ENCODE measurements around the gene MPZL1.

The MPZL1 gene

DNA sequence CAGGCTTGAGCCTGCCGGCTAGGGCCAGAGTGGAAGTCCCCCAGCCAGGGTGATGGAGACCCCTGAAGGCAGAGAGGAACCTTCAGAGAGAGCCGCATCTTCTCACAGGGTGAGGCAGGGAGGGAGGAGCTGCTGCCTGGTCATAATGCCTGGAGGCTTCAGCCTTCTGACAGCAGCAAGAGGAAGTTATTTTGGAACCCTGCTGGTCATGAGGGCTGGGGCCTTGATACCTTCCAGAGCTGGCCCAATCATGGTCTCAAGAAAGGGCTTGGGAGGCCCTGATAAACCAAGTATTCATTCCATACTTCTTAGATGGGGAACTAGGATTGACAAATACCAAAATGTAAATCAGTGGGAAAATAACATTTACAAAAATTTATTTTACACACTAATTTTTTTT is 26.6 kb upstream of the MPZL1 start:
- TF ChIP-seq, protein P1, sequence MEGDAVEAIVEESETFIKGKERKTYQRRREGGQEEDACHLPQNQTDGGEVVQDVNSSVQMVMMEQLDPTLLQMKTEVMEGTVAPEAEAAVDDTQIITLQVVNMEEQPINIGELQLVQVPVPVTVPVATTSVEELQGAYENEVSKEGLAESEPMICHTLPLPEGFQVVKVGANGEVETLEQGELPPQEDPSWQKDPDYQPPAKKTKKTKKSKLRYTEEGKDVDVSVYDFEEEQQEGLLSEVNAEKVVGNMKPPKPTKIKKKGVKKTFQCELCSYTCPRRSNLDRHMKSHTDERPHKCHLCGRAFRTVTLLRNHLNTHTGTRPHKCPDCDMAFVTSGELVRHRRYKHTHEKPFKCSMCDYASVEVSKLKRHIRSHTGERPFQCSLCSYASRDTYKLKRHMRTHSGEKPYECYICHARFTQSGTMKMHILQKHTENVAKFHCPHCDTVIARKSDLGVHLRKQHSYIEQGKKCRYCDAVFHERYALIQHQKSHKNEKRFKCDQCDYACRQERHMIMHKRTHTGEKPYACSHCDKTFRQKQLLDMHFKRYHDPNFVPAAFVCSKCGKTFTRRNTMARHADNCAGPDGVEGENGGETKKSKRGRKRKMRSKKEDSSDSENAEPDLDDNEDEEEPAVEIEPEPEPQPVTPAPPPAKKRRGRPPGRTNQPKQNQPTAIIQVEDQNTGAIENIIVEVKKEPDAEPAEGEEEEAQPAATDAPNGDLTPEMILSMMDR (IDR thresholded peaks at IDR 0.05; ENCODE audit: insufficient read depth, low read length, poor library complexity, severe bottlenecking) = no peak
- Histone ChIP-seq H3K4me3 (replicated peaks; ENCODE audit: low read depth, low read length) (no peak overlapping the region), H3K36me3 (ENCODE audit: control insufficient read depth, insufficient read depth, low read length) (peaks cover 46% of the 10 kb centered on the region), H3K27me3 (replicated peaks; ENCODE audit: control insufficient read depth, insufficient read depth, low read length) (no peaks in the 10 kb centered on the region)
- DNase-seq (ENCODE audit: extremely low read depth, insufficient read length) = no peak

DNA sequence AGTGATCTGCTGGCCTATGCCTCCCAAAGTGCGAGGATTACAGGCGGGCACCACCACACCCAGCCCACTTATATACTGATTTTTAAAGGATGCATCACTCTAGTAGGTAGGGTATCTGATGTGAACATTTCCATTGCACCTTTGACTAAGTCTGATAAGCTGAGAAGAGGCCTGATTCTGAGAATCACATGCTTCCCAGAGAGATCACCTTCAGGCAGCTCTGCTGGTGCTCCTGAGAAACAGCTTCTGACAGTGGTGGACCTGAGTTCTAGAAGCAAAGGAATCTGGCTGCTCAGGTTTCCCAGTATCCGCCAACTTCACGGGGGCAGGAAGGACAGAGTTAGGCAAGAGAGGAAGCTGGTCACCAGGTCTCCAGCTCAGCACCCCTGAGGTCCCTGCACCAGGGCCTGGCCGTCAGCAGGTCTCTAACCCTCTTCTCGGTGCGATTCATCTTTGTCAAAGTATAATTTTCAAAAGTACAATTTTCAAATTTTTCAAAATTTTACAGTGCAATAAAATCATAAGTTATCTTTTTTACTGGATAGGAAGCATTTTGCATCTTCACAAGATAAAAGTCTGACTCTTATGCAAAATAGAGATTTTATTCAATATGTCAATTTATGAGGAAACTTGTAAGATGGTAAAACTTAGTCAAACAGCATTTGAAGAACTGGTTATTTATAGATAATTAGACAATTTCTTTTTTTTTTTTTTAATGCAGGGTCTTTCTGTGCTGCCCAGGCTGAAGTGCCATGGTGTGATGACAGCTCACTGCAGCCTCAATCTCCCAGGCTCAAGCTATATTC is 25.8 kb upstream of the MPZL1 start:
- peaks cover 46% of the 10 kb centered on the region for H3K36me3 ChIP-seq (ENCODE audit: control insufficient read depth, insufficient read depth, low read length)

DNA sequence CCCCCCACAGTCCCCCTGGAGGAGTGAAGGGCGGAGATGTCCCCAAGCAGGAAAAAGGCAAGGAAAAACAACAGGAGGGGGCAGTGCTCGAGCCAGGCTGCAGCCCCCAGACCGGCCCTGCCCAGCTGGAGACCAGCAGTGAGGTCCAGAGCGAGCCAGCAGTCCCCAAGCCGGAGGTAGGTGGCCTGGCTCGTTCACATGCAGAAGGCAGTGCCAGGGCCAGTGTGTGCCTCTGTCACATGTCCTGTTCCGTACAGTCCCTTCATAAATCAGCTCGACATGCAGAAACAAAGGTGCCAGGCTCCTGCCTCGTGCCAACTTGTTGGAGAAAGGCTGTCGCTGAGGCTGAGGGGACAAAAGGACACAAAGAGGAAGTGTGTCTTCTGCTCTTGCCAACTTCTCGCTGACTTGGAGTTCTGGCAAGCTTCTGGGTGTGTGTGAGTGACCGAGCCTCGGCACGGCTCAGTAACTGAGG is 24.1 kb upstream of the MPZL1 start:
- H3K27me3 ChIP-seq (replicated peaks; ENCODE audit: control insufficient read depth, insufficient read depth, low read length) = no peaks in the 10 kb centered on the region
- no peak overlapping the region for H3K4me3 ChIP-seq (replicated peaks; ENCODE audit: low read depth, low read length)
- peaks cover 46% of the 10 kb centered on the region for H3K36me3 ChIP-seq (ENCODE audit: control insufficient read depth, insufficient read depth, low read length)
- no peak for DNase-seq (ENCODE audit: extremely low read depth, insufficient read length)
- TF ChIP-seq, protein P1 (IDR thresholded peaks at IDR 0.05; ENCODE audit: insufficient read depth, low read length, poor library complexity, severe bottlenecking) = no peak

More for the DNA sequence above, 25.8 kb upstream of the MPZL1 start:
- DNase-seq (ENCODE audit: extremely low read depth, insufficient read length) = no peak
- Histone ChIP-seq H3K27me3 (replicated peaks; ENCODE audit: control insufficient read depth, insufficient read depth, low read length) (no peaks in the 10 kb centered on the region), H3K4me3 (replicated peaks; ENCODE audit: low read depth, low read length) (no peak overlapping the region)
- TF ChIP-seq, protein P1 (IDR thresholded peaks at IDR 0.05; ENCODE audit: insufficient read depth, low read length, poor library complexity, severe bottlenecking) = no peak

DNA sequence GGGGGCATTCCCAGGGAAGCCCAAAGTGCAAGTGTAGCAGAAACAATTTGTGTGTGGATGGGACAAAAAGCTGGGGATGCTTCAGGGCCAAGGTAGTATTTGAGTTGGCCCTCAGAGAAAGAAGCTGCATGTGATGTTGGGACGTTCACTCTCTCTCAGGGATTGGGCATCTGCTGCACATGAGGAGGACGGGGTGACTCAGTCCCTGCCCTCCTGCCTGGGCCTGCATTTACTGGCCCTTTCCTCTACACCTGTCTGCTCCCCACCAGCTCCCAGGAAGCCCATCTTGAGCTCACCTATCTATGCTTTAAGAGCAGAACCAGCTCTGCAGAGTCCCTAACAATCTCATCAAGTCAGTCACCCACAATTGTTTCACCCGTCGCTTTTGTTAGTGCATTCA is 23.5 kb upstream of the MPZL1 start:
- DNase-seq (ENCODE audit: extremely low read depth, insufficient read length) = no peak
- TF ChIP-seq, protein P1 (IDR thresholded peaks at IDR 0.05; ENCODE audit: insufficient read depth, low read length, poor library complexity, severe bottlenecking) = no peak
- Histone ChIP-seq H3K4me3 (replicated peaks; ENCODE audit: low read depth, low read length) (no peak overlapping the region), H3K27me3 (replicated peaks; ENCODE audit: control insufficient read depth, insufficient read depth, low read length) (no peaks in the 10 kb centered on the region), H3K36me3 (ENCODE audit: control insufficient read depth, insufficient read depth, low read length) (peaks cover 46% of the 10 kb centered on the region)

DNA sequence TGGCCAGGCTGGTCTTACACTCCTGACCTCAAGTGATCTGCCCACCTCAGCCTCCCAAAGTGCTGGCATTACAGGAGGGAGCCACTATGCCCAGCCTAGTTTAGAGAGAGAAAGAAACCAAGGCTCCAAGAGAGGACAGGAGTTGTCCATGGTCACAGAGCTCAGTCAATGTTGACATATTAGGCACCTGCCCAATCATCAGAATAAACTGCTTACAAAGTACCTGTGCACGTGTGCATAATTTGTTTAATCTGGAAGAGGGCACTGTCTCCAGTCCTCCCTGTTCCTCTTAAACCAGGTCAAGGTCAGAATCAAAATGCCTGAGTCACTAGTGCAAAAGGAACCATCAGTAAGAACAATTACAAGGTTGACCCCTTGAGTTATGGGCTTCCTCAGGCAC is 20.3 kb upstream of the MPZL1 start:
- TF ChIP-seq, protein P1 (IDR thresholded peaks at IDR 0.05; ENCODE audit: insufficient read depth, low read length, poor library complexity, severe bottlenecking) = no peak
- no peak overlapping the region for H3K4me3 ChIP-seq (replicated peaks; ENCODE audit: low read depth, low read length)
- H3K36me3 ChIP-seq (ENCODE audit: control insufficient read depth, insufficient read depth, low read length) = peaks cover 40% of the 10 kb centered on the region
- DNase-seq (ENCODE audit: extremely low read depth, insufficient read length) = no peak
- H3K27me3 ChIP-seq (replicated peaks; ENCODE audit: control insufficient read depth, insufficient read depth, low read length) = no peaks in the 10 kb centered on the region

All from GM06990 (cell line).